HG02798 (cell line): ENCODE measurements around the gene NXF2.
"Not testable (repeated sequence)": the region's sequence is repeated elsewhere in the genome, so short reads cannot be mapped to it uniquely, and the experiment has no call there.

Experiments
- ATAC-seq: cut with Tn5 transposase; IDR thresholded peaks from one replicate; pipeline ENCODE4 v1.9.1; 2021; ENCODE audit warnings: mild to moderate bottlenecking; ENCODE audit not compliant: unreplicated experiment, poor library complexity

NXF2 gene, protein sequence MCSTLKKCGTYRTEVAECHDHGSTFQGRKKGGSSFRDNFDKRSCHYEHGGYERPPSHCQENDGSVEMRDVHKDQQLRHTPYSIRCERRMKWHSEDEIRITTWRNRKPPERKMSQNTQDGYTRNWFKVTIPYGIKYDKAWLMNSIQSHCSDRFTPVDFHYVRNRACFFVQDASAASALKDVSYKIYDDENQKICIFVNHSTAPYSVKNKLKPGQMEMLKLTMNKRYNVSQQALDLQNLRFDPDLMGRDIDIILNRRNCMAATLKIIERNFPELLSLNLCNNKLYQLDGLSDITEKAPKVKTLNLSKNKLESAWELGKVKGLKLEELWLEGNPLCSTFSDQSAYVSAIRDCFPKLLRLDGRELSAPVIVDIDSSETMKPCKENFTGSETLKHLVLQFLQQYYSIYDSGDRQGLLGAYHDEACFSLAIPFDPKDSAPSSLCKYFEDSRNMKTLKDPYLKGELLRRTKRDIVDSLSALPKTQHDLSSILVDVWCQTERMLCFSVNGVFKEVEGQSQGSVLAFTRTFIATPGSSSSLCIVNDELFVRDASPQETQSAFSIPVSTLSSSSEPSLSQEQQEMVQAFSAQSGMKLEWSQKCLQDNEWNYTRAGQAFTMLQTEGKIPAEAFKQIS

GRCh38 chrX:102246893-102247292, at the start of gene NXF2:
NXF2 (plus strand) TSS chrX:102247167; CDS start chrX:102307079, 59,912 bp downstream.
- not testable (repeated sequence) for ATAC-seq

DNA sequence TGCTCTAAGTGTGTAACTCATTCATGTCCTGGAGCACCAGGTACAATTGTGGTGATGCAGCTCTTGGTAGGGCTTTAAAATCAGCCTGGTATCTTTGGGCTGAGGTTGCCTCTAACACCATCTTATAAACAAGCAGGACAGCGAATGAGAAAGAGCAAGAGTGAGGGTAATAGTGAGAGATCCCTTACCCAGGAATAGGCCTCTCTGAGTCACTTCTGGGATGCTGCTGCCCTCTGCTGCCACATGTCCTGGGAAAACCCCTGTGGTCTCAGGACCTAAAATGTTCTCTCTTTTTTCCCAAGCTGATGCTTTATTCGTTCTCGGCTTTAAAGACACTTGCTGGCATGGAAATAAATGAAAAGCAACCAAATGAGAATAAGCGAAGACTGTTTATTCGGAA, 39.0 kb upstream of the NXF2 start:
- not testable (repeated sequence) for ATAC-seq

DNA sequence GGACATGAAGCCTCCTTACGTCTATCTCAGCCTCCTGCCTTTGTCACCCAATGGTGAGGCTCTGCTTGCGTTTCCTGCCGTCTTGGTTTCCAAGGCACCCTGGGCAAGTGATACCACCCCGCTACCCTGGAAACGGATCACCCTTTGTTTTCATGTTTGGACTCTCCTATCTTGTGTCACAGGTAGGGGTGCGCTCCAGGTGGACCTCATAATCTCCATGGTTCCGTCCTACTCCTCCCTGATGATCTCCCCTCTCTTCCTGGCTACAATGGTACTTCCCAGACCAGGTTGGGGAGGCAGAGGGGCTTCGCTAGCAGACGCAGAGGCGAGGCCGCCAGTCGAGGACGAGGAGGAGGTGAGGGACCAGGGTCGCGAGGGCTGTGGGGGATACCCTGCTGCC, 32.0 kb upstream of the NXF2 start, which contains the start of gene TCP11X1:
TSS of gene TCP11X1 (plus strand) at position 316 of the 400 bp plus-strand sequence.
- ATAC-seq = not testable (repeated sequence)

- ATAC-seq = not testable (repeated sequence)
These were observed 30.5 kb upstream of the NXF2 start for GRCh38 chrX:102216497-102216896.

DNA sequence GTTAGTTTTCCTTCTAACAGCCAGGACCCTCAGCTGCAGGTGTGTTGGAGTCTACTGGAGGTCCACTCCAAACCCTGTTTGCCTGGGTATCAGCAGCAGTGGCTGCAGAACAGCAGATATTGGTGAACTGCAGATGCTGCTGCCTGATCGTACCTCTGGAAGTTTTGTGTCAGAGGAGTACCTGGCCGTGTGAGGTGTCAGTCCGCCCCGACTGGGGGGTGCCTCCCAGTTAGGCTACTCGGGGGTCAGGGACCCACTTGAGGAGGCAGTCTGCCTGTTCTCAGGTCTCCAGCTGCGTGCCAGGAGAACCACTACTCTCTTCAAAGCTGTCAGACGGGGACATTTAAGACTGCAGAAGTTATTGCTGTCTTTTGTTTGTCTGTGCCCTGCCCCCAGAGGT, 11.3 kb upstream of the NXF2 start:
- not testable (repeated sequence) for ATAC-seq

GRCh38 chrX:102240265-102240664, 6.7 kb upstream of the NXF2 start:
- not testable (repeated sequence) for ATAC-seq

GRCh38 chrX:102272231-102272630, 25.3 kb downstream of the NXF2 start:
- ATAC-seq = not testable (repeated sequence)

DNA sequence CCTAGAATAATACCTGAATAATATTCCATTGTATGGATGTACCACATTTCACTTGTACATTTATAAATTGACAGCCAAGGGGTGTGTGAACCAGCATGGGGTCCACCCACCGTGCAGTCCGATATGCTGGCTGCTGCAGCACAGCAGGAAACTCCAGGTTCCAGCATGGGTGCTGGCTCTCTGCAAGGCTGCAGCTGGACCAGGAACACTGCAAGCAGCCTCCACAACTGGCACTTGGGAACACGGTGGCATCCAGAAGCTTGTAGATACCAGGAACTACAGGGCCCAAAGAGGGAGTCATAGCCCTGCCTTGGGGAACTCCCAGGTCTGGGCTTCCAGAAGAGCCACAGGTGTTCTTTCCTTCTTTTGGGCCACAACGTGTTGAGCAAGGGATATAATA, 91.2 kb downstream of the NXF2 start:
- ATAC-seq = no peak

GRCh38 chrX:102339312-102340298, 92.6 kb downstream of the NXF2 start:
- ATAC-seq = no peak

DNA sequence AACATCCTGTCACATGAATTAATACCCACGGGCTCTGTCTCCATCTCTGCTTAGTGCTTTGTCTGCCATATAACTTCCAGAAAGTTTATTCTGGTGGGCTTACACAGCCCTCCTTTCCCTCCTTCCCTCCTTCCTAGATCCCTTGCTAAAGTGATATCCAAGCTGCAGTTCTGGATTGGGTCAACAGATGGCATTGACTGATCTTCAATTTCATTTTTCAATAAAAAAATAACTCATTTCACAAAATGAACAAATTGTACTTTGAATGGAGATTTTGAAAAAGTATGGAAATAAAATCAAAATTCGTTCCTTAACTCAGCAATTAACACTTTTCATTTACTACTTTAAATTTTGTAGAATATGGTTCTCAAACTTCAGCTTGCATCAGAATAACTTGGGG, 94.9 kb downstream of the NXF2 start:
- ATAC-seq = no peak

- ATAC-seq = peak; percentile 51
These were observed 98.9 kb downstream of the NXF2 start for GRCh38 chrX:102345916-102346315.
